Measurements from ENCODE around the gene PRIM2.

DNA sequence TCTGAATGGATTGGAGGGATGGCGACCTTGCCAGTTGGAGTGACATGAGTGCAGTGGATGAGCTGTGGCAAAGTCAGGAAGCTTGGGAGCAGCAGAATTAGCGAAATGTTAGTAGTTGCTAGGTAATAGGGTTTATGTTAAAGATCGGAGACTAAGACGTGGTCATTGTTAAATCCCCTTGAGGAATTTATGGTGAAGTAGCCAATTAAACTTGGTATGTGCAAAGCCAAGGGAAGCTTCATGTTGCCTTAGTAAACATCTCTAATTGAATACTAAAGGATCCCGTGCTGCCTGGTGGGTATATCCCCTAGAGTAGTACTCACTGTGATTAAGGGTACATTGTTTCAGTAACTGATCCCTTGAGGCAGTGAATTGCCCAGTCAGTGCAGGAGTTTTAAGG is 106.0 kb downstream of the PRIM2 start:
- no peak for TF ChIP-seq YY1 (IDR thresholded peaks at IDR 0.05; ENCODE audit: insufficient read depth, insufficient read length)
- TF ChIP-seq ZNF274 (IDR thresholded peaks at IDR 0.05; ENCODE audit: low read depth, low read length) = no peak
- TF ChIP-seq SUZ12 (IDR thresholded peaks at IDR 0.05; ENCODE audit: extremely low read depth, insufficient read depth, insufficient read length) = no peak

Measured in NT2/D1 (cell line).